Measurements from ENCODE around the gene AR.
"Not testable (repeated sequence)": the region's sequence is repeated elsewhere in the genome, so short reads cannot be mapped to it uniquely, and the experiment has no call there.

The AR gene

DNA sequence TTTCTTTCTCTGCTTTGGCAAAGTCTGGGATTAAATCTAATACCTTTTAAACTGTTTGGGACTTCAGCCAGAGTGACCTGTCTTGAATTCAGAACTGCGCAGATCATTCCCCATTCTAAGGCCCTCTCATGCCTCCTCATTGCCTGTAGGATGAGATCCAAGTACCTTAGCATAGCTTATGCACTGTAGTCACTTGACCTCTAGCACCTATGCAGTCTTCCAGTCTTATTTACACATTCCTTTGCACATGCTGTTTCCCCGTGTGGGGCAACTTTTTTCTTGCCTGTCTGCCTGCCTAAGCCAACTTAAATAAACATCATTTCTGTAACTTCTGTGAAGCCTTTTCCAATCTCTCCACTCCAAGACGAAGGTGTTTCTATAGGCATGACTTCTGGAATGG, 68.4 kb downstream of the AR start:
- Histone ChIP-seq H3K27me3 (ENCODE audit: control insufficient read depth, insufficient read depth, low read length) (no peaks in the 10 kb centered on the region), H3K9me3 (ENCODE audit: control insufficient read depth, insufficient read depth, low read length) (no peaks in the 10 kb centered on the region), H3K36me3 (ENCODE audit: control insufficient read depth, insufficient read depth, low read length) (no peaks in the 10 kb centered on the region), H3K9ac (ENCODE audit: low read depth, low read length) (no peak overlapping the region), H3K4me3 (ENCODE audit: low read depth, low read length) (no peak overlapping the region), H3K4me1 (ENCODE audit: control insufficient read depth, insufficient read depth, low read length) (no peaks in the 10 kb centered on the region)

DNA sequence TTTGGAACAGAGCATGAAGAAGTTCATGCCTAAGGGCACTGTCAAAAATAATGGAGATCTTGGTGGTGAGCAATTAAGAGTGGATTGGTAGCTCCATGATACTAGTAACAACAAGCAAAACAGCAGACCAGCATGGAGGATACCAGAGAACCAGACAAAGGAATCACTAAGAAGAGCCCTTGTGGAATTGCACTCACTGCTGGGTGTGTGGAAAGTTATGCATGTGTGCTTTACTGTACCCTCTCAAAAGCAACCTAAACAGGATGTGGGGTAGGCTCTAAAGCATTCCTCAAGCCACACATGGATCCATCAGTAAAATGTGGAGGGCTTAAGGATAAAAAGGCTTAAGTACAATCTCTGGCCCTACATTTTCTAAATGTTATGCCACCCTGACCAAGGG, 69.5 kb downstream of the AR start:
- no peak overlapping the region for H3K9ac ChIP-seq (ENCODE audit: low read depth, low read length)
- H3K4me1 ChIP-seq (ENCODE audit: control insufficient read depth, insufficient read depth, low read length), result no peaks in the 10 kb centered on the region
- H3K36me3 ChIP-seq (ENCODE audit: control insufficient read depth, insufficient read depth, low read length), result no peaks in the 10 kb centered on the region
- H3K4me3 ChIP-seq (ENCODE audit: low read depth, low read length), result no peak overlapping the region
- no peaks in the 10 kb centered on the region for H3K9me3 ChIP-seq (ENCODE audit: control insufficient read depth, insufficient read depth, low read length)
- H3K27me3 ChIP-seq (ENCODE audit: control insufficient read depth, insufficient read depth, low read length), result no peaks in the 10 kb centered on the region

DNA sequence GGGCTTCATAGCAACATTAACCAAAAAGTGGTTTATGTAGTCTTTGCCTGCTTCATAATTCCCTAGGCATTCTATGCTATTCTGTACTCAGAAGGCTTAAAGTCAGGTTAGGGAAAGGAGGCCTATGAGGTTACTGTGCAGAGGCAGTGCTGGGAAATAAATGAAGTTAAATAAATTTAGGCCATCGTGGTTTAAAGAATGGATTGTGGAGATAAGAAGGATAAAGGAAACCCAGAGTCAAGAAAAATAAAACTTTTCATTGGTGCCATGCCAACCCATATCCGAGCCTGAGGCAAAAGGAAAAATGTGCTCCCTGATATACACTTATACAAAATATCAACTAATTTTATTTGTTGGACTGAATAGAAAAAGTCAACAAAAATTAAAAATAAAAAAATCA, 70.2 kb downstream of the AR start:
- H3K4me1 ChIP-seq (ENCODE audit: control insufficient read depth, insufficient read depth, low read length), result no peaks in the 10 kb centered on the region
- no peaks in the 10 kb centered on the region for H3K27me3 ChIP-seq (ENCODE audit: control insufficient read depth, insufficient read depth, low read length)
- H3K9ac ChIP-seq (ENCODE audit: low read depth, low read length), result no peak overlapping the region
- H3K4me3 ChIP-seq (ENCODE audit: low read depth, low read length), result no peak overlapping the region
- H3K36me3 ChIP-seq (ENCODE audit: control insufficient read depth, insufficient read depth, low read length), result no peaks in the 10 kb centered on the region
- no peaks in the 10 kb centered on the region for H3K9me3 ChIP-seq (ENCODE audit: control insufficient read depth, insufficient read depth, low read length)

DNA sequence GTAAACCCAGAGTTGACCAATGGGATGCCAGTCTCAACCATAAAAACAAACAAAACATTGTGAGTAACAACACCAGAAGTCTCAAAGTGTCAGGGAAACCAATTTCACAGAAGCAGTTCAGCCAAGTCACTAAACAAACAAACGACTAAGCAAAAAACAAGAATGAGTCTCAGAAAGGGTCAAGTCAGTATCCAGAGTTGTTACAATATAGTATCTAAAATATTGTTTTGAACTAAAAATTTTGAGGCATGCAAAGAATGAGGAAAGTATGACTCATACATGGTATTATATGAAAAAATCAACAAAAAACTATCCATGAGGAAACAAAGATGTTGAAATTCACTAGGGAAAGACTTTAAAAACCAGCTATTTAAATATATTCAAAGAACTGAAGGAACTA, 70.6 kb downstream of the AR start:
- no peak overlapping the region for H3K4me3 ChIP-seq (ENCODE audit: low read depth, low read length)
- no peaks in the 10 kb centered on the region for H3K4me1 ChIP-seq (ENCODE audit: control insufficient read depth, insufficient read depth, low read length)
- no peaks in the 10 kb centered on the region for H3K27me3 ChIP-seq (ENCODE audit: control insufficient read depth, insufficient read depth, low read length)
- H3K9me3 ChIP-seq (ENCODE audit: control insufficient read depth, insufficient read depth, low read length), result no peaks in the 10 kb centered on the region
- no peaks in the 10 kb centered on the region for H3K36me3 ChIP-seq (ENCODE audit: control insufficient read depth, insufficient read depth, low read length)
- H3K9ac ChIP-seq (ENCODE audit: low read depth, low read length), result no peak overlapping the region

DNA sequence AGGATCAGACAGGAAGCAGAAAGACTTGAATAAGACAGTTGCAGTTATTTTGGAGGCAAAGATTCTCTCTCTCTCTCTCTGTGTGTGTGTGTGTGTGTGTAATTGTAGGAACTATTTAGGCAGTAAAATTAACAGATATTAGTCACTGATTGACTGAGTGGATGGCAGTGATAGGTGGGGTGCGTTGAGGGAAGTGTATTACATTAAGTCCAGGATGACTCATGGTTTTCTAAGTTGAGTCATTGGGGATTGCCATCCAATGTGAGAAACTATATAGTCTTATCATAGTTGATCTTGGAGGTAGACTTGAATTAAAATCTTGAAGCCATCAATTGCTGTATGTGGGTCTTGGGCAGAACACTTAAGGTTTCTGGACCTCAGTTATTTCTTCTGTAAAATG, 75.4 kb downstream of the AR start:
- peaks cover 4% of the 10 kb centered on the region for H3K9me3 ChIP-seq (ENCODE audit: control insufficient read depth, insufficient read depth, low read length)
- H3K27me3 ChIP-seq (ENCODE audit: control insufficient read depth, insufficient read depth, low read length), result no peaks in the 10 kb centered on the region
- H3K4me3 ChIP-seq (ENCODE audit: low read depth, low read length), result no peak overlapping the region
- H3K9ac ChIP-seq (ENCODE audit: low read depth, low read length), result no peak overlapping the region
- no peaks in the 10 kb centered on the region for H3K4me1 ChIP-seq (ENCODE audit: control insufficient read depth, insufficient read depth, low read length)
- H3K36me3 ChIP-seq (ENCODE audit: control insufficient read depth, insufficient read depth, low read length), result no peaks in the 10 kb centered on the region

DNA sequence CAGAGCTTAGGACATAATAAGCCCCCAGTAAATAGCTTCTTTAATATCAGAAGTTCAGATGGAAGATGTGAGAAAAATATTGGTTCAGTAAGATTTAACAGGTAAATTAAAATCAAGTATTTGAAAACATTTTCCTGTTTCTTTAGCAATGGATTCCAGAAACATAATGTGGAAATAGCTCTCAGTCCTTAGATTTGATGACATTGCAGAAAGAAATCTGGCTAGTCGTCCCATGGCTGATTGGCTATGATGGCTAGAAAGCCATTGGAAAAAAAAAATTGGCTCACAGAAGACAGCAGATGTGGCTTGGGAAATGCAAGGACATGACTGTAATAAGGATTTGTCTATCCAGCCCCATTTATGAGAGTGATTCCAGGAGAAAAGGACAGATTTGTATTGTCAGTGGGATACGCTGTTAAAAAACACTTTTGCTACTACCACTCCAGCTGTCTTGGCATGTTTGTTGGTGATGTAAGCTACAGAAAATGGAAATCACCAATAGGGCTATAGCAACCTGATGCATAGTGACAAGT, 78.3 kb downstream of the AR start:
- H3K9ac ChIP-seq (ENCODE audit: low read depth, low read length), result no peak overlapping the region
- no peak overlapping the region for H3K4me3 ChIP-seq (ENCODE audit: low read depth, low read length)
- H3K36me3 ChIP-seq (ENCODE audit: control insufficient read depth, insufficient read depth, low read length), result no peaks in the 10 kb centered on the region
- no peaks in the 10 kb centered on the region for H3K27me3 ChIP-seq (ENCODE audit: control insufficient read depth, insufficient read depth, low read length)
- no peaks in the 10 kb centered on the region for H3K4me1 ChIP-seq (ENCODE audit: control insufficient read depth, insufficient read depth, low read length)
- H3K9me3 ChIP-seq (ENCODE audit: control insufficient read depth, insufficient read depth, low read length), result peaks cover 4% of the 10 kb centered on the region

DNA sequence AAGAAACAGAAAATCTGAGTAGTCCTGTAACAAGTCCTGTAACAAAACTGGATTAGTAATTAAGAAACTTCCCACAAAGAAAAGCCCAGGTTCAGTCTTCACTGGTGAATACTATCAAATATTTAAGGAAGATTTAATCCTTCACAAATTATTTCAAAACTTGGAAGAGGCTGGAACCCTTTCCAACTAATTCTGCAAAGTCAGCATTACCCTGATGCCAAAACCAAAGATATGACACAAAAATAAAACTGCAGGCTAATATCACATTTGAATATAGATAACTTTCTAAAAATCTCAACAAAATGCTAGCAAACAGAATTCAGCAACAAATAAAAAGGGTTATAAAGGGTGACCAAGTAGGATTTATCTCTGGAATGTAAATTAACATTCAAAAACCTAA, 80.5 kb downstream of the AR start:
- Histone ChIP-seq H3K4me1 (ENCODE audit: control insufficient read depth, insufficient read depth, low read length) (no peaks in the 10 kb centered on the region), H3K9me3 (ENCODE audit: control insufficient read depth, insufficient read depth, low read length) (peaks cover 4% of the 10 kb centered on the region), H3K9ac (ENCODE audit: low read depth, low read length) (no peak overlapping the region), H3K36me3 (ENCODE audit: control insufficient read depth, insufficient read depth, low read length) (no peaks in the 10 kb centered on the region), H3K4me3 (ENCODE audit: low read depth, low read length) (no peak overlapping the region), H3K27me3 (ENCODE audit: control insufficient read depth, insufficient read depth, low read length) (no peaks in the 10 kb centered on the region)

DNA sequence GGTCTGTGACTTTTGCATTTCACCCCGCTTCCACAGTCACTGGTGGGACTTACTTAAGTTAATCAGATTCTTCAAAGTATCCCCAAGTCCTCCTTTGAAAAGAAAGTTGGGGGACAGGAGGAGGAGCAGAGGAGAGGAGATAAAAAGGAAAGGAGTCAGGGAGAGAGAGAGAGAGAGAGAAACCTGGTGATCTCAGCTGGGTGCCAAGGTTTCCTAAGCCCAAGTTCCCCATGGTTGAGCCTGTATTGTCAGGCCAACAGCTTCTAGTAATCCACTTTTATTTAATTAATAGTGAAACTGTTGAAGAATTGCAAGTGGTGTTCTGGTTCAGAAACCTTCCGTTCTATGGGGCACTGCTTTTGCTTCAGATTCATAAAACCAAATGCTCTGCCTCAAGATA, 91.6 kb downstream of the AR start:
- H3K9ac ChIP-seq (ENCODE audit: low read depth, low read length), result no peak overlapping the region
- H3K4me1 ChIP-seq (ENCODE audit: control insufficient read depth, insufficient read depth, low read length), result peaks cover 3% of the 10 kb centered on the region
- H3K27me3 ChIP-seq (ENCODE audit: control insufficient read depth, insufficient read depth, low read length), result no peaks in the 10 kb centered on the region
- no peaks in the 10 kb centered on the region for H3K36me3 ChIP-seq (ENCODE audit: control insufficient read depth, insufficient read depth, low read length)
- no peaks in the 10 kb centered on the region for H3K9me3 ChIP-seq (ENCODE audit: control insufficient read depth, insufficient read depth, low read length)
- H3K4me3 ChIP-seq (ENCODE audit: low read depth, low read length), result no peak overlapping the region

DNA sequence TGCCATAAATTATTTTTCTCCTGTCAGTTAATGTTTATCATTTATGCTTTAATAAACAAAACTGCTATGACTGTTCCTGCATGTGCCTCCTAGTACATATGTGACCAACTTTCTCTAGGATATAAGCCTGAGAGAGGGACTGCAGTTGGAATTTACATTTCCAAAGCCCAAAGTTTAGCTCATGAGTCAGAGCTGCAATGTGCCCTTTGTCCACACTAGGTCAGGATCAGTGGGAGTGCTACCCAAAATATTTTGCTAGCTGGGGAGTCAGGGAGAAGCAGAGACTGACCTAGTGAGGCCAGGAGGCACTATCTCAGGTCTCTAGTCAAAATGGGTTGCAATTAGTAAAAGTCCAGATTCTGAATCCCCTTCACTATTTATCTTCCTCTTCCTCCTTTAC, 92.7 kb downstream of the AR start:
- H3K4me3 ChIP-seq (ENCODE audit: low read depth, low read length), result no peak overlapping the region
- no peak overlapping the region for H3K9ac ChIP-seq (ENCODE audit: low read depth, low read length)
- H3K4me1 ChIP-seq (ENCODE audit: control insufficient read depth, insufficient read depth, low read length), result peaks cover 3% of the 10 kb centered on the region
- H3K27me3 ChIP-seq (ENCODE audit: control insufficient read depth, insufficient read depth, low read length), result no peaks in the 10 kb centered on the region
- no peaks in the 10 kb centered on the region for H3K9me3 ChIP-seq (ENCODE audit: control insufficient read depth, insufficient read depth, low read length)
- H3K36me3 ChIP-seq (ENCODE audit: control insufficient read depth, insufficient read depth, low read length), result no peaks in the 10 kb centered on the region

DNA sequence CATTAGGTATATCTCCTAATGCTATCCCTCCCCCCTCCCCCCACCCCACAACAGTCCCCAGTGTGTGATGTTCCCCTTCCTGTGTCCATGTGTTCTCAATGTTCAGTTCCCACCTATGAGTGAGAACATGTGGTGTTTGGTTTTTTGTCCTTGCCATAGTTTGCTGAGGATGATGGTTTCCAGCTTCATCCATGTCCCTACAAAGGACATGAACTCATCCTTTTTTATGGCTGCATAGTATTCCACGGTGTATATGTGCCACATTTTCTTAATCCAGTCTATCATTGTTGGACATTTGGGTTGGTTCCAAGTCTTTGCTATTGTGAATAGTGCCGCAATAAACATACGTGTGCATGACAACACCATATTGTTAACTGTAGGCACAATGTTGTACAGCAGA, 93.5 kb downstream of the AR start:
- not testable (repeated sequence) for H3K27me3 ChIP-seq (ENCODE audit: control insufficient read depth, insufficient read depth, low read length); H3K9ac ChIP-seq (ENCODE audit: low read depth, low read length); H3K4me3 ChIP-seq (ENCODE audit: low read depth, low read length); H3K4me1 ChIP-seq (ENCODE audit: control insufficient read depth, insufficient read depth, low read length); H3K9me3 ChIP-seq (ENCODE audit: control insufficient read depth, insufficient read depth, low read length); H3K36me3 ChIP-seq (ENCODE audit: control insufficient read depth, insufficient read depth, low read length)

DNA sequence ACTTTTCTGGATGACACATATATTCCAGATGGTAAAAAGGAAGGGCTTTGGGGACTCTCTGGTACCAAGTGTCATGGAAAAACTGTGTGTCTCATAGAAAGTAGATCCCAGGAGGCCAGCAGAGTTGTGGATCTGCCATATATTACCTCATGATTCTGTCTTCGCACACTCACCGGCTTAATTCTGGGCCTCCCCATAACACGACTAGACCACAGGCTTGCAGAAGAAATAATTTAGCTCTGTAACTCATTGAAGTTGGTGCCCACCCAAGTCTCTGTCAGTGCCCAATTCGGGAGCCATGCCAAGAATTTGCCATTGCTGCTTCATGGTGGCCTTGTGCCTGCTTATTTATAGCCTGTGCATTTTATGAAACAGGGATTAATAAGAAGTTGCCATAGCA, 104.5 kb downstream of the AR start:
- Histone ChIP-seq H3K9me3 (ENCODE audit: control insufficient read depth, insufficient read depth, low read length) (no peaks in the 10 kb centered on the region), H3K36me3 (ENCODE audit: control insufficient read depth, insufficient read depth, low read length) (no peaks in the 10 kb centered on the region), H3K4me1 (ENCODE audit: control insufficient read depth, insufficient read depth, low read length) (no peaks in the 10 kb centered on the region), H3K9ac (ENCODE audit: low read depth, low read length) (no peak overlapping the region), H3K27me3 (ENCODE audit: control insufficient read depth, insufficient read depth, low read length) (no peaks in the 10 kb centered on the region), H3K4me3 (ENCODE audit: low read depth, low read length) (no peak overlapping the region)

DNA sequence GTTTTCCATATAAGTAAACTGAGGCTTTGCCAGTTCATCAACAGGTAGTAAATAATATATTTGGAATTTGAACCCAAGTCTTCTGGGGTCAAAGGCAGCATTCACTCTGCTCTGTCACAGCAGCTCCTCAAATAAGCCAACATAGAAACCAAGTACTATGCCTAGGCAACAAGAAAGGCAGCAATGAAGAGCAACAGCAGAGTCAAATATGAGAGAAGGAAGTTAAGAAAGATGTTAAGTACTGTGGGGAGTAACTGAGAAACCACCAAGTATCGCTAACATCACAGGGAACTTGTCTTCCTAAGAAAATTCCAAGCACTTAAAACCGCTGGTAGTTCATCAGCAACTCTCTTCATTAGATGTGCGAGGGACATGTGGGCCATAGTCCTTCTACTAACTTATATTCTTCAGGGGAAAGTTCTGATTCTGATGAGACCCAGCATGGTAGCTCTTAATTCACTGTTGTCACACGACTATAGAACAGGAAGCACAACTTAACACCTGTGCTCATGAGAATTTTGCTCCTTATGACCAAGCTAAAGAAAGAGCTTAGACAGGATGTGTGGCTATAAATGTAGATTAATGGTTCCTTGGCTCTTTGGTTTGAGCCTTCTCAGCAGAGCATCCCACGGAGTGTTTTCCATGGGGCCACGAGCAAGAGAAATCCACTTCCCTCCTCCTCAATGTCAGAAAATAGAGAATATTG, 107.8 kb downstream of the AR start:
- no peak overlapping the region for H3K4me3 ChIP-seq (ENCODE audit: low read depth, low read length)
- no peak overlapping the region for H3K9ac ChIP-seq (ENCODE audit: low read depth, low read length)
- H3K36me3 ChIP-seq (ENCODE audit: control insufficient read depth, insufficient read depth, low read length), result no peaks in the 10 kb centered on the region

More for the DNA sequence above, 107.8 kb downstream of the AR start:
- no peaks in the 10 kb centered on the region for H3K4me1 ChIP-seq (ENCODE audit: control insufficient read depth, insufficient read depth, low read length)
- no peaks in the 10 kb centered on the region for H3K9me3 ChIP-seq (ENCODE audit: control insufficient read depth, insufficient read depth, low read length)
- H3K27me3 ChIP-seq (ENCODE audit: control insufficient read depth, insufficient read depth, low read length), result no peaks in the 10 kb centered on the region

Data from iPS-15b (cell line).